BE2C (cell line): Measurements from ENCODE around the gene EXO1.

ENCODE experiments used
- DNase-seq: peaks from one replicate; pipeline ENCODE4 v3.0.0-alpha.2; 2020
- H3K27me3 ChIP-seq: fragments of 250-450 bp; sonication (Bioruptor Pico); 2 replicates; pipeline ENCODE4 v1.5.1; 2020; ENCODE audit warnings: mild to moderate bottlenecking
- H3K36me3 ChIP-seq: fragments of 250-450 bp; sonication (Bioruptor Pico); 2 replicates; pipeline ENCODE4 v1.5.1; 2020; ENCODE audit warnings: mild to moderate bottlenecking
- H3K4me1 ChIP-seq: fragments of 250-450 bp; sonication (Bioruptor Pico); 2 replicates; pipeline ENCODE4 v1.5.1; 2020
- H3K4me3 ChIP-seq: 2 replicates; pipeline ENCODE4 v1.5.1; 2011; ENCODE audit warnings: low read depth, low read length
- H3K9me3 ChIP-seq: fragments of 250-450 bp; sonication (Bioruptor Pico); 2 replicates; pipeline ENCODE4 v1.5.1; 2020
- TF ChIP-seq, protein P1 (sequence below): IDR thresholded peaks from 2 replicates; pipeline ENCODE4 v1.5.1; 2012; ENCODE audit warnings: mild to moderate bottlenecking, low read depth, low read length

Gene EXO1

DNA sequence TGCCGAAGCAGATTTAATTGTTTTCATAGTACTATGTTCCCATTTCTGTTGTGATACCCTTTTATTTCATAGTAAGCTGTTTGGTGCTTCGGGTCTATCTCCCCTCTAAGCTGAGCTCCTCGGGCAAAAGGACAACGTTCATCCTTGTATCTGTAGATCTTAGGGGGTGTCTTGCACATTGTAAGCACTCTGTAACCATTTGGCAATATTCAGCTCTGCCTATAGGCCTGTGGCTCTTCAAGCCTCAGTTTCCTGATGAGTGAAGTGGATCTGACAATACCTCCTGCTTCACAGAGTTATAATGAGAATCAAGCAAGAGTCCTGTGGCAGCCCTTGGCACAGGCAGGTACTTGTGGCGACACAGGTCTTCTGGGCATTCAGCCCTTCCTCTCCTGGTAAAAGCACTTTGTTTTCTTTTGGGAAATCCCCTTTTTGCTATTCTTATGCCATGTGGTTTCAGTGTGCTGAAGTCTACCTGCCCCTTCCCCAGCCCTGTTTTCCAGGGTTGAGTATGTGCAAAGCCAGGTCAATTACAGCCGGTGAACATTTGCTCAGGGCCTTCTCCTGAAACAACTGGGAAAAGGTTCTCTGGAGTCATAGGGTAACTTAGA is 8.5 kb upstream of the EXO1 start:
- Histone ChIP-seq H3K27me3 (peaks cover 3% of the 10 kb centered on the region; the same call in 1 of the 2 replicates), H3K4me3 (no peak overlapping the region), H3K4me1 (no peaks in the 10 kb centered on the region), H3K9me3 (no peaks in the 10 kb centered on the region), H3K36me3 (no peaks in the 10 kb centered on the region)
- TF ChIP-seq, protein P1, sequence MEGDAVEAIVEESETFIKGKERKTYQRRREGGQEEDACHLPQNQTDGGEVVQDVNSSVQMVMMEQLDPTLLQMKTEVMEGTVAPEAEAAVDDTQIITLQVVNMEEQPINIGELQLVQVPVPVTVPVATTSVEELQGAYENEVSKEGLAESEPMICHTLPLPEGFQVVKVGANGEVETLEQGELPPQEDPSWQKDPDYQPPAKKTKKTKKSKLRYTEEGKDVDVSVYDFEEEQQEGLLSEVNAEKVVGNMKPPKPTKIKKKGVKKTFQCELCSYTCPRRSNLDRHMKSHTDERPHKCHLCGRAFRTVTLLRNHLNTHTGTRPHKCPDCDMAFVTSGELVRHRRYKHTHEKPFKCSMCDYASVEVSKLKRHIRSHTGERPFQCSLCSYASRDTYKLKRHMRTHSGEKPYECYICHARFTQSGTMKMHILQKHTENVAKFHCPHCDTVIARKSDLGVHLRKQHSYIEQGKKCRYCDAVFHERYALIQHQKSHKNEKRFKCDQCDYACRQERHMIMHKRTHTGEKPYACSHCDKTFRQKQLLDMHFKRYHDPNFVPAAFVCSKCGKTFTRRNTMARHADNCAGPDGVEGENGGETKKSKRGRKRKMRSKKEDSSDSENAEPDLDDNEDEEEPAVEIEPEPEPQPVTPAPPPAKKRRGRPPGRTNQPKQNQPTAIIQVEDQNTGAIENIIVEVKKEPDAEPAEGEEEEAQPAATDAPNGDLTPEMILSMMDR: no peak
- DNase-seq: no peak

GRCh38 chr1:241840164-241840563 is 7.8 kb upstream of the EXO1 start:
- H3K4me1 ChIP-seq: no peaks in the 10 kb centered on the region
- H3K9me3 ChIP-seq: no peaks in the 10 kb centered on the region
- TF ChIP-seq, protein P1: no peak
- H3K36me3 ChIP-seq: no peaks in the 10 kb centered on the region
- no peak overlapping the region for H3K4me3 ChIP-seq
- no peak for DNase-seq
- peaks cover 3% of the 10 kb centered on the region; the same call in 1 of the 2 replicates for H3K27me3 ChIP-seq

- Histone ChIP-seq H3K4me3 (no peak overlapping the region), H3K36me3 (no peaks in the 10 kb centered on the region), H3K4me1 (no peaks in the 10 kb centered on the region), H3K27me3 (peaks cover 3% of the 10 kb centered on the region; the same call in 1 of the 2 replicates), H3K9me3 (no peaks in the 10 kb centered on the region)
- DNase-seq: no peak
- TF ChIP-seq, protein P1: no peak
These were observed 6.3 kb upstream of the EXO1 start for GRCh38 chr1:241841691-241842090.

GRCh38 chr1:241842565-241842964 is 5.4 kb upstream of the EXO1 start:
- Histone ChIP-seq H3K36me3 (no peaks in the 10 kb centered on the region), H3K4me1 (peaks cover 3% of the 10 kb centered on the region; the same call in 1 of the 2 replicates), H3K27me3 (peaks cover 3% of the 10 kb centered on the region; the same call in 1 of the 2 replicates), H3K9me3 (no peaks in the 10 kb centered on the region), H3K4me3 (no peak overlapping the region)
- TF ChIP-seq, protein P1: no peak
- no peak for DNase-seq

DNA sequence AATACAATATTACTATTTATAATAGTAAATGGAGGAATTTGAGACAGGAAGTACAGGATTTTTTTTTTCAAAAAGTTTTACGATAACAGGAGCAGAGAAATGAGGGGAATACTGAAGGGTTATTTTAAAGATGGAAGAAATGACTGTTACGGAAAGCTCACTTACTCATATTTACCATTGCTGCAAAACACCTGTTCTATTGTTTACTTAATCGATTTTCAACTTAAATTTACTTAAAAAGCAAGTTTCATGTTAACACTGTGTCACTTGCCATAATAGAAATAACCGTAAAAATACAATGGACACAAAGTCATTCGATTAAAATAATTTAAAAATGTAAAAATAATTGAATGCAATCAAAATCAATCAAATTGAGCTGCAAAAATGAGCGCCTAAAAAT is 3.4 kb upstream of the EXO1 start:
- TF ChIP-seq, protein P1: no peak
- DNase-seq: no peak
- Histone ChIP-seq H3K36me3 (peaks cover 8% of the 10 kb centered on the region), H3K4me3 (no peak overlapping the region), H3K4me1 (peaks cover 3% of the 10 kb centered on the region; the same call in 1 of the 2 replicates), H3K27me3 (no peaks in the 10 kb centered on the region), H3K9me3 (no peaks in the 10 kb centered on the region)

GRCh38 chr1:241846375-241846774 is 1.6 kb upstream of the EXO1 start:
- TF ChIP-seq, protein P1: no peak
- H3K27me3 ChIP-seq: no peaks in the 10 kb centered on the region
- H3K9me3 ChIP-seq: no peaks in the 10 kb centered on the region
- H3K36me3 ChIP-seq: peaks cover 17% of the 10 kb centered on the region
- peaks cover 3% of the 10 kb centered on the region; the same call in 1 of the 2 replicates for H3K4me1 ChIP-seq
- no peak for DNase-seq
- no peak overlapping the region for H3K4me3 ChIP-seq
